GM10847 (cell line): ENCODE measurements around the gene FRYL.

ENCODE experiments used
- POLR2A ChIP-seq: IDR thresholded peaks from 2 replicates; pipeline ENCODE4 v1.6.1; 2011; ENCODE audit not compliant: insufficient read length; ENCODE audit errors: extremely low read depth

Gene FRYL

GRCh38 chr4:48718818-48719465, 61.1 kb downstream of the FRYL start:
- no peak for TF ChIP-seq POLR2A

GRCh38 chr4:48710446-48711209, 69.5 kb downstream of the FRYL start:
- no peak for TF ChIP-seq POLR2A

DNA sequence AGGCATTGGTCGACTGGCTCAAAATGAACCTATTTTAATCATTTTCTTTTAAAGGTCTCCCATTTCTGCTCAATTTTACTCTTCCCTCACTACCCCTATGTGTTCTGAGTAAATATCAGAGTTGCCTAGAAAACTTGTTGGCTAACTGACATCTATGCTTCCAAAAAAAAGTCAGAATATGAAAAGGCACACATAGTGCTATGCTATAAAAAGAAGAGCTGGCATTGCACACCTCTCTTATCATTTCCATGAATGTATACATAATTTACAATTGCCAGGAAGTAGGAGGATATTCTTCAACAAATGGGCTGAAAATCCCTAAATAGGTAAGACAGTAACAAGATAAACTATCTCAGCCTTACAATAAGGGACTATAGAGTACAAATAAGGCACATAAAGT, 70.2 kb downstream of the FRYL start:
- TF ChIP-seq POLR2A, result no peak

DNA sequence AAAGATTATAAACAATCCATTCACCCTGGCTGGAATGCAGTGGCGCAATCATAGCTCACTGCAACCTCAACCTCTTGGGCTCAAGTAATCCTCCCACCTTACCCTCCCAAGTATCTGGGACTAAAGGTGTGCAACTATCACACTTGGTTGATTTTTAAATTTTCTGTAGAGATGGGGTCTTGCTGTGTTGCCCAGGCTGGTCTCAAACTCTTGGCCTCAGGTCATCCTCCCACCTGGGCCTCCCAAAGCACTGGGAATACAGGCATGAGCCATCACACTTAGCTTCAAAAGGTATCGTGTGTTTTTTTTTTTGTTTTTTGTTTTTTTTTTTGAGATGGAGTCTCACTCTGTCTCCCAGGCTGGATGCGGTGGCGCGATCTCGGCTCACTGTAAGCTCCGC, 71.5 kb downstream of the FRYL start:
- TF ChIP-seq POLR2A, result no peak

- no peak for TF ChIP-seq POLR2A
Measured at GRCh38 chr4:48706736-48707135, 73.3 kb downstream of the FRYL start.

DNA sequence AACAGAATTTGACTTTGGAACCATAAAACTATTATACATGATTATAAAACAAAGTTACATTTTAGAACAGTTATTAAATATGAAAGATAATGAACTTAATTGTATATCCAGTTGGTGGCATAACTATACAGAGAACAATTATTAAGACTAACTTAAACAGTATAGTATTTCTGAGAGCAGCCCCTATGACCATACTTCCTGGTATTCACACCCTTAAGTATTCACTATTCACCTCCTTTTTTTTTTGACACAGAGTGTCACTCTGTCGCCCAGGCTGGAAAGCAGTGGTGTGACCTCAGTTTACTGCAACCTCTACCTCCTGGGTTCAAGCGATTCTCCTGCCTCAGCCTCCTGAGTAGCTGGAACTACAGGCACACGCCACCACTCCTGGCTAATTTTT, 74.5 kb downstream of the FRYL start:
- no peak for TF ChIP-seq POLR2A

DNA sequence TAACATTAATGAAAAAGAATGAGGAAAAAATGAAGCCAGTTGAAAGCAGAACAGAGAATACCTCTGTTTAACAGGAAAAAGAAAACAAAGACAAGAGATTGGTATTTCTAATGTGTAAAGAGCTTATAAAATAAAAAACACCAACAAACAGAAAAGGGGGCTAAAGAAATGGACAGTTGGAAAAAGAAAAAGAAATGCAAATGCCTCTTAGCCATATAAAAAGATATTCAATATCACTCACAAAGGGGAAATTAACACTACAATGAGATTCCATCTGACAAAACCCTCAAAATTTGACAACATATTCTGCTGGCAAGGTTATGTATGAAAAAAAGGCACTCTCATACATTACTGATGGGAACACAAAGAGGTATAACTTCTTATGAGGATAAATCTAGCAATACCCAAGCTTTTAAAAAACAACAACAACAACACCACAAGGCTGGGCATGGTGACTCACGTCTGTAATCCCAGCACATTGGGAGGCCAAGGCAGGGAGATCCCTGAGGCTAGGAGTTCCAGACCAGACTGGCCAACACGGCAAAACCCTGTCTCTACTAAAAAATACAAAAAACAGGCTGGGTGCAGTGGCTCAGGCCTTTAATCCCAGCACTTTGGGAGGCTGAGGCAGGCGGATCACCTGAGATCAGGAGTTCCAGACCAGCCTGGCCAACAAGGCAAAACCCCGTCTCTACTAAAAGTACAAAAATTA, 75.8 kb downstream of the FRYL start:
- no peak for TF ChIP-seq POLR2A

DNA sequence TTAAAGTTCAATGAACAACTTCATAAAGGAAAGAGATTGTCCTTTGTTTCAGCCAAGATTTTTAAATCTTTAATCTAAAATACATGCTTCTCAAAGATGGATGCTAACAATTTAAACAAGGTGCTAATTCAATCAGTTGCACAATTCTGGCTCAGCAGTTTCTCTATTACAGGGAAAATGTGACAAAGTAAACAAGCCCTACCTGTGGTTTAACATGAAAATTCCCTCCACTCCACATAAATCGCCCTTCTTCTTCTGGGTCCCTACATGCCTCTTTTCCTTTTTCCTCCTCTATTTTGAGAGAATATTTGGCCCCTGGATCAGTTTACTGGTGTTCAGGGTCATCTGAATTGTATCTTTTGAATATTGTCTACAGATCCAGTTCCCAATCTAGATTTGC, 80.6 kb downstream of the FRYL start:
- TF ChIP-seq POLR2A, result no peak

DNA sequence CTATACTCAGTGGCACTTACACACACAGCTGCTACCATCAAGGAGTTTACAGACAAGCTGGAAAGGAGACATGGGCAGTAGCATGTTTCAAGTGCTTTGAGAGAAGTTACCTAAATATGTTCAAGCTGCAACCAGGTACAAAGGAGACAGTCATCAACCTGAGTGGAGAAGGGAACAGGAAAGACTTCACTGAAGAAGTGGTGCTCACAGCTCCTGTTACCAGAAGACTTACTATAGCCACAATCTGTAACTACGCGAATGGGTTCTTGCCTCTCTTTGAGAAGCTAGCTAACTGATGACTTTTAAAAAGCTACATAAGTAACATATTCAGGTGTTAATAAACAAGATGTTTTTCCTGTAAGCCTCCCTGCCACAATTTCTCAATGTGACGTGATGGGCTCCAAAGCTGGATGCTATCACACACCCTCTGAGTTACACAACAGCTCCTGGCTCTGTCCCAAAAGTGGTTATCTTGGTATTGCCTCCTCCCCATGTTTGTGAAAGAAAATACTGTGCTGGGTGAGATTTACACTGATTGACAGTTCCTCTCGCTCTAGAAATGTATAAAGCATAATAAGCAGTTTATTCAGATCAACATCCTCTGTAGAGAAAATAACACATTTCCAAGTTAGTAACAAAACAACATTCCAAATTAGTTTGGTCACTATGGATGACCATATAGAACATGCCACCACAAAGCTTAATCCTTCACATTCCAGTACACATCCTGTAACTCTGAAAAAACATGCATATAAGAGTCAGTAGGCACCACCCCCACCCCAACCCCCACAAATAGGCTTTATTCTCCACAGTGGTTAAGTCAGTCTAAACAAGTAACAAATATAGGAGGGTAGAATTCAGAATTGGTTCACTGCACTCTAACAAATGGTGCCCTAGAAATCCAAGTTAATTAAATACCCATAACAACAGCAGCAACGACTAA, 81.8 kb downstream of the FRYL start:
- no peak for TF ChIP-seq POLR2A

- TF ChIP-seq POLR2A, result no peak
Measured at GRCh38 chr4:48694824-48695223, 85.3 kb downstream of the FRYL start.

DNA sequence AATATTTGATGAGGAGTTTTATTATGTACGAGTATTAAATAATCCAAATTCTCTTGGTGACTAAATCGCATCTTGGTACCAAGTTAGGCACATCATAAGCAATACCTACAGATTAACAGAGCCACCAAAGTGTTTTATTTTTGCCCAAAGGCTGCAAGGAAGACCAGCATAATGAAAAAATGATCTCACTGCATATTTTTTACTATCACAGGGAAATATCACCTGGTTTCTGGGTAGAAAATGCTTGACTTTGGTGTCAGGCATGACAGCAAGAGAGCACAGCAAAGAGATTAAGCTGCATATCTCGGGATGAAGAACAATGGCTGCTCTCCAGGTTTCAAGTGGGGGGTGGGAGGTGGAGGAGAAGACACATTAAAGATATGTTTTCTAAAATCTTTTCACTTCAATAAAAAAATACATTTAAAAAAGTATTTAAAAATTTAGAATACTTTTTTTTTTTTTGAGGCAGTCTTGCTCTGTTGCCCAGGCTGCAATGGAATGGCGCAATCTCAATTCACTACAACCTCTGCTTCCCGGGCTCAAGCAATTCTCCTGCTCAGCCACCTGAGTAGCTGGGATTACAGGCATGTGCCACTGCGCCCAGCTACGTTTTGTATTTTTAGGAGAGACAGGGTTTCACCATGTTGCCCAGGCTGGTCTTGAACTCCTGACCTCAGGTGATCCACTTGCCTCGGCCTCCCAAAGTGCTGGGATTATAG, 86.1 kb downstream of the FRYL start:
- no peak for TF ChIP-seq POLR2A

GRCh38 chr4:48692897-48693296, 87.2 kb downstream of the FRYL start:
- no peak for TF ChIP-seq POLR2A

- no peak for TF ChIP-seq POLR2A
Measured at GRCh38 chr4:48692044-48692443, 88.0 kb downstream of the FRYL start.

DNA sequence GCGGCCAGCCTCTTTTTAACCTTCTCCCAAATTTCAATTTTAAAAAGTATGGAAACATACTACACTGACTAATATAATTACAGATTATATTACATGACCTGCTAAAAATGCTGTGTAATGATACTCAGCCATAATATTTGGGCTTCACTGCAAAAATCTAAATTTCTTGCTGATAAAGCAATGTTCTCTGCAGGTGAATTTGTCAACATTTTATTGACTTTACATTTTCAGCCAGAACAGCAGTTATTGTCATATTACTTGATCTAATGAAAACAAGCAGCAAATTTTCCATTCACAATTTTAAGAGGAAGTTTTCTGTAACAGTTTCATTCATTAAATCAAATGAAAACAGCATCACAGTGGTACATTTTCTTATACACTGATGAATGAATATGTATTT, 91.1 kb downstream of the FRYL start:
- no peak for TF ChIP-seq POLR2A
